HG02610 (cell line): ENCODE data around the gene SHBG.
"Not testable (repeated sequence)": the region's sequence is repeated elsewhere in the genome, so short reads cannot be mapped to it uniquely, and the experiment has no call there.

Source experiments
- ATAC-seq: cut with Tn5 transposase; IDR thresholded peaks from one replicate; pipeline ENCODE4 v1.9.1; 2021; ENCODE audit warnings: mild to moderate bottlenecking, moderate library complexity; ENCODE audit not compliant: unreplicated experiment

SHBG gene

DNA sequence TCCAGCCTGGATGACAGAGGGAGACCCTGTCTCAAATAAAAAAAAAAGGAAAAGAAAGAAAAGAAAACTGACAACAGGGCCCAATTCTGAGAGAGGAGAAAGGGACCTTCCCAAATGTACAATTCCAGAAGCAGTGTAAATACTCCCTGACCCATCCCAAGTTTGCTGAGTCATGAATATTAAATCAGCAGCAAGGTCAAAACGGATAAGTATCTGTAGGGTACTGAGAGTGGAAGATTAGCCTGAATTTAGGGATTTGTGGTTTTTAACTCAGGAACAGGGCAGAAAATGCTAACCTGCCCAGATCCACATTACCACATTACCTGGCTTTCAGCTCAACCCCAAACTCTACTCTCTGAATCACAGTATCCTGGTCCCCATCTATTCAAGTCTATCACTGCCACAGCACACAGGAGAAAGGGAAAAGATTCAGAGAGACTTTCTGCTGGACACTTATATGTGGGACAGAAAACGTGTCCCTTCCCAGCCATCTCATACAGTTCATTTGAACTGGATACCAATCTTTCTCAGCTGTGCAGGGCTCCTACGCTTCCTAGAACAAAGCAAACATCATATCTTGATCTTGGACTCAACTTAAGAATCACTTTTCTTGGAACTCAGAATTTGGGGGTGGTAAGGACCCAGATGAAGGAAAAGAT, 18.2 kb upstream of the SHBG start:
- ATAC-seq: no peak

DNA sequence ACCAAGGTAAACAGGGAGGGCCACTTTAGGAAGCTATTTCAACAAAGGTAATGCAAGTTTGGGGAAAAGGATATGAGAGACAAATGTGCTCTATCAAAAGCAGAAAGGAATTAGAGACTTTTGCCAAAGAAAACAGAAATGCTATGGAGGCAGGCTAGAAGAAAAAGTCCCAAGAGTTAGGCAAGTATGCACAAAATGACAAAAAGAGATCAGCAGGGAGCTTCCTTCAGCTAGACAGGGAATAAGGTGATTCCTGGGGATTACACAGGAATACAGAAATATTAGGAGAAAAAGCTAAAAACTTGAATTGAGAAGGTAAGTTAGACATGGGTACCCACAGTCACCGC, 17.7 kb upstream of the SHBG start:
- no peak for ATAC-seq

DNA sequence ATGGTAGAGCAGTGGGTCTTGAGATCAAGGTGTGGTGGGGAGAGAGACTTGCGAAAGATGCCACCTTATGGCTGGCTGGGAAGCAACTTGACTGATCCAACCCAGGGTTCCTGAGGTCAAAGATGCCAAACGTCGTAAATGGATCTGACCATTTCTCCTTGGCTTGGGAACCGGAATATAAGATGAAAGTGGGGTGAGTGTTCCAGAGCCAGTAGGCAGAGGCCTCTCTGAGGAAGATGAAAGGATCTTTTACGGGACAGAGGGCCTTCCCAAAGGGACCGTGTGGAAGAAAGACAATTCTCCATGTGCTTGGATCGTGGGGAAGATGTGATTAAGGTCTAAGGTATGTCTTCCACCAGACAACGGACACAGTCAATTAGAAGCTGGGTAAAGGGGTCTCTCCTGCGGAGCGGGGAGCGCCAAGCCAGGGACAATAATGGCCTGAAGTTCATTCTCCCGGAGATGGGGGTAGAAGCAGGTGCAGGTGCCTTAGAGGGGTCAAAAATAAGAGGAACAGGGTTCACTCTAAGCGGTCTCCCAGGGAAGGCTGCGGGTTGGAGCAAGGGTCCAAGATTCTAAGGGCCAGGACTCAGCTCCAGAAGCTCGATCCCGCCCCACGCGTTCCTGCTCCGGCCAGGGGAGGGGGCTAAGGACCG, 16.0 kb upstream of the SHBG start:
- no peak for ATAC-seq

DNA sequence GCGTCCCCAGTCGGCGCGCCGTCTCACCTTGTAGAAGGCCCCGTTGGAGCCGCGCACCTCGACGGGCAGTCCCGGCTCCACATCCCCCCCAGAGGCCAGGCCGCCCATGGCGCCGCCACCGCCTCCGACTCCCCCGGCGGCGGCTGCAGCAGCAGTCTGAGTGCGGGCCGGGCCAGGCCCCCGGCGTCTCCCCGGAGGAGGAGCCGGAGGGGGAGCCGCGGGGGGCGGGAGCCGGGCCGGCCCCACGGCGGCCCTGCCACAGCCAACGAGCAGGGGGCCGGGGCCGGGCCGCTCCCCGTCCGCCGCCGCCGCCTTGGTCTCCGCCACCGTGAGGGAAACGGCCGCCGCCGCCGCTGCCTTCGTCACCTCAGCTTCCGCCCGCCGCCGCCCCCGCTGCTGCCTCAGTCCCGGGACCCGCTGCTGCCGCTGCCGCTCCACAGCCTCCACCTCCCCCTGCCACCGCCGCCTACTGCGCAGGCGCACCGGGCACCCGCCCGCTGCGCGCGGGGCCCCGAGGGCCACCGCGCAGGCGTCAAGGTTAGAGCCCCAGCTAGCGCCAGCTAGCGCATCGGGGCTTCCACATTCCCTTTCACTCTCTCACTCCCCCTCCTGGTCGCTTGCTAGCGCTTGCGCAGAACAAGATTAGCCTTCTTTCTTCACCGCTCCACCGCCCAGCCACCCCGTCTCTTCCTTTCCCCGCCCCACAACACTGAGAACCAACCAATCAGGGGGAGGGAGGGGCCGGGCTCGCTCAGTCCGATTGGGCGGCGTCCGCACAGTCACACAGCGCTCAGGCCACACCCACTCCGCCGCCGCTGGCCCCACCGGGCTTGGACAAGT, 15.3 kb upstream of the SHBG start, which contains the start of gene FXR2:
Gene FXR2, minus strand, starts transcription at position 473 of the 840 bp plus-strand sequence. Its CDS starts 365 bp downstream, at position 108.
- ATAC-seq: peak; percentile 88

DNA sequence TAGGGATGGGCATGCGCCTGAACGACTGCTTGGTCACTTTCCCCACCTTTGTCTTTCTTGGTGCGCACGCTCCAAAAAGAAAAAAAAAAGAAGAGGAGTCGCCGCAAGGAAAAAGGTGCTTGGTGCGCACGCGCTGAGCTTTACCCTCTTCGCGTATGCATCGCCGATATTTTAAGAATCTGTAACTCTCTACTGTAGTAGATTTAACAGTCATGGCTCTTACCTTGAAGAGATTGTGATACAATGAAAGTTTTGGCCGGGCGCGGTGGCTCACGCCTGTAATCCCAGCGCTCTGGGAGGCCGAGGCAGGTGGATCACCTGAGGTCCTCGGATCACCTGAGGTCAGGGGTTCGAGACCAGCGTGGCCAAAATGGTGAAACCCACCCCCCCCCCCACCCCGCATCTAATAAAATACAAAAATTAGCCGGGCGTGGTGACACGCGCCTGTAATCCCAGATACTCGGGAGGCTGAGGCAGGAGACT, 14.6 kb upstream of the SHBG start:
- ATAC-seq: no peak

DNA sequence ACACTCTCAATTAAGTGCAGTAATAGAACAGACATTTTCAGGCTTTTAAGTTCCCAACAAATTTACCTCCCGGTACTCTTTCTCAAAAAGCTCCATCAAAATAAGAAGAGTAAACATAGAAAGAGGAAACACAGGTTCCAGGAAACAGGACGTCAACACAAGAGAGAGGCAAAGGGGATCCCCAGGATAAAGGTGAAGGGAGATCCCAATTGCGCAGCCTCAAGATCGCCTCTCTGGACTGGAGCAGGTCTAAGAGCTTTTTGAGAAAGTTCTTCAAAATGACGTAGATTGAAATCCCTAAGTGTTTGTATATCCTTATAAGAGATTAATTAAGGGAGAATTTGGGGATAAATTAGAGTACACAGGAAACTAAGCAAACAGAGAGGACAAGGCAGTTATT, 11.3 kb upstream of the SHBG start:
- ATAC-seq: no peak

DNA sequence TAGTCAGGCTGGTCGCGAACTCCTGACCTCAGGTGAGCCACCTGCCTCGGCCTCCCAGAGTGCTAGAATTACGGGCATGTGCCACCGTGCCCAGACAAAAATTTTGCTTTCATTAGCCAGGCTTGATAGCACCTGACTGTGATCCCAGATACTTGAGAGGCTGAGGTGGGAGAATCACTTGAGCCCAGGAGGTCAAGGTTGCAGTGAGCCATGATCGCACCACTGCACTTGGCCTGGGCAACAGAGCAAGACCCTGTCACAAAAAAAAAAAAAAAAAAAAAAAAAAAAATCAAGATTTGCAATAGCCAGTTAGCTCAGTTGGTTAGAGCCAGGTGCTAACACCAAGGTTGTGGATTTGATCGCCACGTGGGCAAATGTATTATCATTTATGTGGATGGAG, 9.1 kb upstream of the SHBG start:
- no peak for ATAC-seq

DNA sequence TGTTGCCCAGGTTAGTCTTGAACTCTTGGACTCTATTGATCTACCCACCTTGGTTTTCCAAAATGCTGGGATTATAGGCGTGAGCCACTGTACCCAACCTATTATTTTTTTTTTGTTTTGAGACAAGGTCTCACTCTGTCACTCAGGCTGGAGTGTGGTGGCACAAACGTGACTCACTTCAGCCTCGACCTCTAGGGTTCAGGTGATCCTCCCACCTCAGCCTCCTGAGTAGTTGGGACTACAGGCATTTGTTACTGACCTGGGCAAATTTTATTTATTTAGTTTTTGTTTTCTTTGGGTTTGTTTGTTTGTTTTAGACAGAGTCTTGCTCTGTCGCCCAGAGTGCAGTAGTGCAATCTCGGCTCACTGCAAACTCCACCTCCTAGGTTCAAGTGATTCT, 6.3 kb upstream of the SHBG start:
- ATAC-seq: no peak

DNA sequence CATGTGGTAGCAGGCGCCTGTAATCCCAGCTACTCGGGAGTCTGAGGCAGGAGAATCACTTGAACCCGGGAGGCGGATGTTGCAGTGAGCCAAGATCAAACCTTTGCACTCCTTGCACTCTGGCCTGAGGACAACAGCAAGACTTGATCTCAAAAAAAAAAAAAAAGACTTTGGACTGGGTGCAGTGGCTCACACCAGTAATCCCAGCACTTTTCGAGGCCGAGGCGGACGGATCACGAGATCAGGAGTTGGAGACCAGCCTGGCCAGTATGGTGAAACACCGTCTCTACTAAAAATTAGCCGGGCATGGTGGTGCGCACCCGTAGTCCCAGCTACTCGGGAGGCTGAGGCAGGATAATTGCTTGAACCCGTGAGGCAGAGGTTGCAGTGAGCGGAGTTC, 4.2 kb upstream of the SHBG start:
- not testable (repeated sequence) for ATAC-seq

DNA sequence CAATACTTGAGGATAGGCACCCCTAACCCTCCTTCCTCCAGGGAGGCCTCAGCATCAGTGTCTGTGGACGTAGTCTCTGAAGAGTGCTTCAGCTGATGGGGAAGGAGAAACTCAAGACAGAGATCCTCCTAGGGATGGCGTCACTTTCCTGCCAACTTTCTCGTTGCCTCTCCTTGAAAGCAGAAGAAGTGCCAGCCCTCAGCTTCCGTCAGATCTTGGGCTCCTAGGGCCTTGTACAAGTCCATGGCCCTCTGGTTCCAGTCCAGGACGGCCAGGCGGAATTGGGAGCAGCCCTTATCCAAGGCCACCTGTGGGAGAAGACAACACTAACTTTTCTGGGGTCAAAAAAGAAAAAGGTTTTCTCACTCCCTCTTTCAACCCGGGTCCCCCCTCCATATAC, 3.6 kb upstream of the SHBG start:
- no peak for ATAC-seq

DNA sequence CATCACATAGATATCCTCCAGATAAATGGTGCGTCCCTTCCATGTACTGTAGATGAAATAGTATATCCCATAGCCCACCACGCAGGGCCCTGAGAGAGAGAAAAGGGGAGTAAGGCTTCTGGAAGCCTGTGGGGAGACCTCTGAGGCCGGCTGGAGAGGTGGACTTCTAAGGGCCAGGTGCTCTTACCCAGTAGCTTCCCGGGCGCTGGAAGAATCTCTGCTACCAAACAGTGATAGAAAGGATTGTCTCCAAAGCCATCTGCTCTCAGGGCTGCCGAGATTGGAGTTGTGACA, 3.0 kb upstream of the SHBG start:
- no peak for ATAC-seq

DNA sequence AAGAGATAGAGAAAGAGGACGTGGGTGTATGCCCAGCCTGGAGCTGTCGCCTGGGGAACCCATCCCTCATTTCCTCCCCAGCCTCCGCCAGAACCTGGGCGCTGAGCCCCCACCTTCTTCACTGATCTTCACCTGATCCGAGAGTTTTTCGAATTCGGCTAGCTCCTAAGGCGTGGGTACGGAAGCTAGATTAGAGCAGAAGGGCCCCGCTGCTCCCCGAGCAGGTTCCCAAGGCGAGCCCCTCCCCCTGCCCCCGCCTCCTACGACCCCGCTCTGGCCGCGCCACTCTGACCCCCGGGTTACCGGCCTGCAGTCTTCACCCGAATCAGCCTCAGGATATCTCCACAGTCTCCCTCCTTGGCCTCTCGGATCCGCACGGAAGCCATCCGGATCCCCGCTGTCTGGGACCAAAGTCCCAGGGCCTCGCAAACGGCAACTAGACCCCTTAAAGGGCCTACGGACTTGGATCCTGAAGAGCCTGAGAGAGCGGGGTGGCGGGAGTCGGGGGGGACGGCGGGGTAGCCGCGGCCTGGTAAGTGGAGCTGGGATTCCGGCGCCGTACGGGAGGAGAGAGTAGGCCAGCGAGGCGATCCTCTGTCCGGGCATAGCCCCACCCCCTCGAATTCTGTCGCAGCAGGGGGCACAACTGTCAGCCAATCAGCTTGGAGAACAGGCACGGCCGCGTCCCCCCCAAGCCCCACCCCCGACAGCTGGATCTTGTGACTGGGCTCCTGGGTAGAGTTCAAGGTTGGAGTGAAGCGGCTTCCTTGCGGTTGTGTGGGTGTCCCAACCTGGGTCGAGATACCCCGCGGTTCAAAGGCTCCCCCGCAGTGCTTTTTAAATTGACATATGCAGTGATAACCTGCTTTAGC, 2.4 kb upstream of the SHBG start, which contains the start of gene SAT2:
Gene SAT2, minus strand, starts transcription at position 572 of the 872 bp plus-strand sequence. Its CDS starts 186 bp downstream, at position 386.
- peak; percentile 89 for ATAC-seq

DNA sequence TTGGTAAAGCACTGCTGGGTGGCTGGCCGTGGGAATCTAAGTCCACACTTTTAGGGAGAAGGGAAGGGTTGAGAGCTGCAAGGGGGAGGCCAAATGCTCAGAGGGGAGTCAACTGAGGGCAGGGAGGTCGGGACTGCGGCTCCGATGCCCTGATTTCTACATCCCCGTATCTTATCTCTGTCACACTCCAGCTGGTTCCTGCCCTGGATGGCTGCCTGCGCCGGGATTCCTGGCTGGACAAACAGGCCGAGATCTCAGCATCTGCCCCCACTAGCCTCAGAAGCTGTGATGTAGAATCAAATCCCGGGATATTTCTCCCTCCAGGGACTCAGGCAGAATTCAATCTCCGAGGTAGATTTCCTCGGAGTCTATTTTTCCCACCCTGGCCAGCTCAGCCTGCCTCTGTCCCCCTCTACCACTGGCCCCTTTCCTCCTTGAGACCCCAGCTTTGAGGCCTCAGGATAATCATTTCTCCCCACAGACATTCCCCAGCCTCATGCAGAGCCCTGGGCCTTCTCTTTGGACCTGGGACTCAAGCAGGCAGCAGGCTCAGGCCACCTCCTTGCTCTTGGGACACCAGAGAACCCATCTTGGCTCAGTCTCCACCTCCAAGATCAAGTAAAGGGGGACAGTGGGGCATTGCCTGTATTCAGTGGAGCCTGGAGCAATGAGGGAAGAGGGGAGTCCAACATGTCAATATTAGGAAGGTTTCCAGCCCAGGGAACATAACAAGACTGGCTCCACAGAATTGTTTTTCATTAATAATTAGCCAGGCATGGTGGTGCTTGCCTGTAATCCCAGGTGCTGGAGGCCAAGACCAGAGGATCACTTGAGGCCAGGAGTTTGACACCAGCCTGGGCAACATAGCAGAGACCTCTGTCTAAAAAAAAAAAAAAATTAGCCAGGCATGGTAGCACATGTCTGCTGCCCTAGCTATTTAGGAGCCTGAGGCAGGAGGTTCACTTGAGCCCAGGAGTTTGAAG, 1.8 kb downstream of the SHBG start:
- no peak for ATAC-seq

DNA sequence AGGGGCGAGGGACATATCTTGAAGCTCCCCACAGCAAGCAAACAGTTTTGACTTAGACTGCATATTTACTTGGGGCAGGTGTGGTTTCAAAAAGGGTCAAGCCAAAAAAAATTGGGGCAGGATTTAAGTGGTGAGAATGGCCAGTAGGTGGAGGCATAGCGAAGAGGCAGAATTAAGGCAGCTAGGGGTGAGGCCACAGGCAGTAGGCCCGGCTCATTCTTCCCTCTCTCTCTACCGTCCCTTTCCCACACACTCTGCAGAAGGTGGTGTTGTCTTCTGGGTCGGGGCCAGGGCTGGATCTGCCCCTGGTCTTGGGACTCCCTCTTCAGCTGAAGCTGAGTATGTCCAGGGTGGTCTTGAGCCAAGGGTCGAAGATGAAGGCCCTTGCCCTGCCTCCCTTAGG, 2.6 kb downstream of the SHBG start:
- ATAC-seq: no peak

DNA sequence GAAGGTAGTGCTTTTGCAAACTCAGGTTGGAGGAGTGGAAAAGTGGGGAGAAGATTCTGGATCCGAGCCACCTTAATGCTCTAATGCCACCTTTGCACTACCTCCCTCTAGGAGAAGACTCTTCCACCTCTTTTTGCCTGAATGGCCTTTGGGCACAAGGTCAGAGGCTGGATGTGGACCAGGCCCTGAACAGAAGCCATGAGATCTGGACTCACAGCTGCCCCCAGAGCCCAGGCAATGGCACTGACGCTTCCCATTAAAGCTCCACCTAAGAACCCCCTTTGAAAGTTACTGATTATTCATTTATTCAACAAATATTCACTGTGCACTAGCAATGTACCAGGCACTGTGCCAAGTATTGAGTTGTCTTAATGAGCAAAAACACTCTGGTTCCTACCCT, 3.2 kb downstream of the SHBG start:
- no peak for ATAC-seq

DNA sequence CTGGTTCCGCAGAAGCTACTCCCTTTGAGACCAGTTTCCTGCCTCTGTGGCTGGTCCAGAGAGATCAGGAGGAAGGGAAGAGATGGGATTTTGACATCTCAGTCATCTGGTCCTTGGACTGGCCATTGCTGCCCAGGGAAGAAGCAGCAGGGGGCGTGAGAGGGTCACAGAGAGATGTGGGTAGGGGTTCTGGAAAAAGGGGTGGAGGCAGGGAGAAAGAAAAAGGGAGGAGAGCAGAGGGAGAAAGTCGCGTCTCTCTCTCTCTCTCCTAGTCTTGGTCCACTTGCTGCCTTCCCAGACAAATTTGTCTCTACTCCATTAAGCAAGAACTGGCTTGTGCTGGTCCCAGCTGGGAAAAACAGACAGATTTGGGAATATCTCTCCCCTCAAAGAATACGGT, 4.4 kb downstream of the SHBG start:
- no peak for ATAC-seq

DNA sequence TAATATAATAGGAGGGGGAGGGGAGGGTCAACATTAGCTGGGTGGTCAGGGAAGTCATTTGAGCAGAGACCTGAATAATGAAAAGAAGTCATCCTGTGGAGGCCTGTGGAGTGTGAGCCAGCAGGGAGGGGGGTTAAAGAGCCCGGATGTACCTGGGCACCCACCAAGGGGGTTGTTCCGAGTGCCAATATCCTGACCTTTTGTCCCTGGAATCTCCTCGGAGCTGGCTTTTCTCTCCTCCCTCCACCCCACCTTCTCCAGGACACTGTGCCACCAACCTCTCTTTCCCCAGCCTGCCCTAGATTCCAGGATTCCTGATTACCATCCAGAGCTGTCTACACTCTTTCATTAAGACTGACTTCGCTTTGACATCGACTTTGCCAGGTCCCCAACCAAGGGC, 6.2 kb downstream of the SHBG start:
- no peak for ATAC-seq

DNA sequence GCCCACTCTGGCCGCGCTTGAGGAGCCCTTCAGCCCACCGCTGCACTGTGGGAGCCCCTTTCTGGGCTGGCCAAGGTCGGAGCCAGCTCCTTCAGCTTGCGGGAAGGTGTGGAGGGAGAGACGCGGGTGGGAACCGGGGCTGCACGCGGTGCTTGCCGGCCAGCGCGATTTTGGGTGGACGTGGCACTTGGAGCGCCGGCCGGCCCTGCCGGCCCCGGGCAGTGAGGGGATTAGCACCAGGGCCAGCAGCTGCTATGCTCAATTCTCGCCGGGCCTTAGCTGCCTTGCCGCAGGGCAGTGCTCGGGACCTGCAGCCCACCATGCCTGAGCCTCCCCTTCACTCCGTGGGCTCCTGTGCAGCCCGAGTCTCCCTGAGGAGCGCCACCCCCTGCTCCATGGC, 10.8 kb downstream of the SHBG start:
- ATAC-seq: no peak

DNA sequence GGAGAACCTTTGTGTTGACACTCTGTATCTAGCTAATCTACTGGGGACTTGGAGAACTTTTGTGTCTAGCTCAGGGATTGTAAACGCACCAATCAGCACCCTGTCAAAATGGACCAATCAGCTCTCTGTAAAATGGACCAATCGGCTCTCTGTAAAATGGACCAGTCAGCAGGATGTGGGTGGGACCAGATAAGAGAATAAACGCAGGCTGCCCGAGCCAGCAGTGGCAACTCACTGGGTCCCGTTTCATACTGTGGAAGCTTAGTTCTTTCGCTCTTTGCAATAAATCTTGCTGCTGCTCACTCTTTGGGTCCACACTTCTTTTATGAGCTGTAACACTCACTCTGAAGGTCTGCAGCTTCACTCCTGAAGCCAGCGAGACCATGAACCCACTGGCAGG, 11.7 kb downstream of the SHBG start:
- not testable (repeated sequence) for ATAC-seq

DNA sequence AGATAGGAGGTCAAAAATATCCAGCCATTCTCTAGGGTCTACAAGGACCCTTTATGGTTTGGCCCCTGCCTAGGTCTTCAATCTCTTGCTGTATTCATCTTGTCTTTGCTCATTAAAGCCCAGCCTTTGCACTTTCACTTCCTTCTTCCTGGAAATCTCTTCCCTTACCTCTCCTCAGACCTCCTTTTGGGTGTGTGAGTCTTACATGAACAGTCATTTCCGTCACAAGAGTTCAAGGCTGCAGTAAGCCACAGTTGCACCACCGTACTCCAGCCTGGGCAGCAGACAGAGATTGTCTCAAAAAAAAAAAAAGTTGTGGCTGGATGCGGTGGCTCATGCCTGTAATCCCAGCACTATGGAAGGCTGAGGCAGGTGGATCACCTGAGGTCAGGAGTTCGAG, 14.8 kb downstream of the SHBG start:
- no peak for ATAC-seq
